ENCODE results near the gene RCSD1. TPM values are rescaled to one million over a fixed set of nuclear protein-coding genes. Genes with fewer than 3 reads are reported as not detected.
A peak's percentile ranks its signal among the peaks of the same experiment; 100 is the strongest.

The RCSD1 gene
- total RNA-seq, 4 donors from 2014 or later, result 1.8 to 21.3 (median 12.5) TPM

GRCh38 chr1:167645625-167646414 lies 15.8 kb downstream of the RCSD1 start:
- no peak for DNase-seq
- Histone ChIP-seq H3K9me3 (no peaks in the 10 kb centered on the region), H3K36me3 (no peaks in the 10 kb centered on the region), H3K27me3 (no peaks in the 10 kb centered on the region), H3K27ac (no peak overlapping the region), H3K4me3 (no peak overlapping the region), H3K4me1 (peaks cover 0 to 4% of the 10 kb centered on the region in 2 donors)
- intact Hi-C loops (cut with DNase I; ENCODE audit: low total_unique reads), result no loop called here
- TF ChIP-seq POLR2A (IDR thresholded peaks at IDR 0.05), result no peak
- TF ChIP-seq, protein P1, sequence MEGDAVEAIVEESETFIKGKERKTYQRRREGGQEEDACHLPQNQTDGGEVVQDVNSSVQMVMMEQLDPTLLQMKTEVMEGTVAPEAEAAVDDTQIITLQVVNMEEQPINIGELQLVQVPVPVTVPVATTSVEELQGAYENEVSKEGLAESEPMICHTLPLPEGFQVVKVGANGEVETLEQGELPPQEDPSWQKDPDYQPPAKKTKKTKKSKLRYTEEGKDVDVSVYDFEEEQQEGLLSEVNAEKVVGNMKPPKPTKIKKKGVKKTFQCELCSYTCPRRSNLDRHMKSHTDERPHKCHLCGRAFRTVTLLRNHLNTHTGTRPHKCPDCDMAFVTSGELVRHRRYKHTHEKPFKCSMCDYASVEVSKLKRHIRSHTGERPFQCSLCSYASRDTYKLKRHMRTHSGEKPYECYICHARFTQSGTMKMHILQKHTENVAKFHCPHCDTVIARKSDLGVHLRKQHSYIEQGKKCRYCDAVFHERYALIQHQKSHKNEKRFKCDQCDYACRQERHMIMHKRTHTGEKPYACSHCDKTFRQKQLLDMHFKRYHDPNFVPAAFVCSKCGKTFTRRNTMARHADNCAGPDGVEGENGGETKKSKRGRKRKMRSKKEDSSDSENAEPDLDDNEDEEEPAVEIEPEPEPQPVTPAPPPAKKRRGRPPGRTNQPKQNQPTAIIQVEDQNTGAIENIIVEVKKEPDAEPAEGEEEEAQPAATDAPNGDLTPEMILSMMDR (IDR thresholded peaks at IDR 0.05), result no peak

- Histone ChIP-seq H3K27me3 (no peaks in the 10 kb centered on the region), H3K9me3 (no peaks in the 10 kb centered on the region), H3K4me1 (peaks cover 0 to 4% of the 10 kb centered on the region in 2 donors), H3K27ac (no peak overlapping the region), H3K36me3 (no peaks in the 10 kb centered on the region), H3K4me3 (no peak overlapping the region)
- no peak for TF ChIP-seq POLR2A (IDR thresholded peaks at IDR 0.05)
- TF ChIP-seq, protein P1 (IDR thresholded peaks at IDR 0.05), result no peak
- DNase-seq, result no peak
- intact Hi-C loops (cut with DNase I; ENCODE audit: low total_unique reads), result no loop called here
Measured at GRCh38 chr1:167648252-167648849, 18.3 kb downstream of the RCSD1 start.

GRCh38 chr1:167648978-167649744 lies 19.1 kb downstream of the RCSD1 start:
- intact Hi-C loops (cut with DNase I; ENCODE audit: low total_unique reads), result no loop called here
- TF ChIP-seq POLR2A (IDR thresholded peaks at IDR 0.05), result no peak
- TF ChIP-seq, protein P1 (IDR thresholded peaks at IDR 0.05), result no peak
- DNase-seq, result peak in 1 of 2 donors; percentile 29
- H3K4me3 ChIP-seq, result no peak overlapping the region
- H3K27ac ChIP-seq, result peak overlapping the region in 1 of 2 donors; percentile 13
- H3K27me3 ChIP-seq, result no peaks in the 10 kb centered on the region
- no peaks in the 10 kb centered on the region for H3K36me3 ChIP-seq
- no peaks in the 10 kb centered on the region for H3K9me3 ChIP-seq
- peaks cover 0 to 4% of the 10 kb centered on the region in 2 donors for H3K4me1 ChIP-seq

DNA sequence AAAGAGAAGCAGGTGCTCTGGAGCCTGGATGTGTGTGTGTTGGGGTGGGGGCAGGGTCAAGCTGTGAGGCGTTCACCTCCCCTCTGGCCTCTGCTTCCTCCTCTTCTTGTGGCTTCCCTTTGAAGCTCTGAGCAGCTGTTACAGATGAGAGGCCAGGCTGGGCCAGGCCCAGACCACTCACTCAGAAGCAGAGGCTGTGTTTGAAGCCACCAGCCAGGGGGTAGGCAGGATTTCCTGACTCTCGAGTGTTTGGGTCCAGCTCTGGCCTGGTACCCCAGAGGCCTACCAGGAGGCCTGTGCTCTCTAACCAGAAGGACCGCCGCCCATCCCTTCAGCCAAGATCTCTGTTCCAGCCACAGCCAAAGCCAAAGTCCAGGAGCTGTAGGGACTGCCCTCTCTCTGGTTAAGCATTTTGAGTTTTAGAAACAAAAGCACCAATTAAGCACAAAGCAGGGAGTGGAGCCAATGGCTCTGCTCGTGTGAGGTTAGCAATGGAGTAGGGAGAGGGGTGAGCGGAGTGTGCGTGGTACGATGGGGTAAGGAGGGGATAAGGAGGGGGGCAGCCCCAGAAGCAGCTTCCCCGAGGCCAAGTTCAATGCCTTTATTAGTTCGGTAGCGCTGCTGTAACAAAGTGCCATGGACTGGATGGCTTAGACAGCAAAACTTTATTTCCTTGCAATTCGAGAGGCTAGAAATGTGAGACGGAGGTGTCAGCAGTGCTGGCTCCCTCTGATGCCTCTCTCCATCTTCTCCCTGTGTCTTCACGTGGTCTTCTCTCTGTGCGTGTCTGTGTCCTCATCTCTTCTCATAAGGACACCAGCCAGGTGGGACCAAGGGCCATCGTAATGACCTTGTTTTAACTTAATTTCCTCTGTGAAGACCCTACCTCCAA lies 20.5 kb downstream of the RCSD1 start:
- Histone ChIP-seq H3K27ac (no peak overlapping the region), H3K4me3 (no peak overlapping the region), H3K36me3 (no peaks in the 10 kb centered on the region), H3K27me3 (no peaks in the 10 kb centered on the region), H3K9me3 (no peaks in the 10 kb centered on the region), H3K4me1 (no peaks in the 10 kb centered on the region)
- intact Hi-C loops (cut with DNase I; ENCODE audit: low total_unique reads), result no loop called here
- no peak for TF ChIP-seq POLR2A (IDR thresholded peaks at IDR 0.05)
- TF ChIP-seq, protein P1 (IDR thresholded peaks at IDR 0.05), result no peak
- DNase-seq, result peak in 1 of 2 donors; percentile 19

Data from uterus (tissue), 4 donors.